NB4 (cell line): ENCODE data around the gene UCK2.

Experiments
- MYC ChIP-seq: IDR thresholded peaks from 2 replicates; pipeline ENCODE4 v1.6.1; 2011; ENCODE audit warnings: low read depth, low read length
- POLR2A ChIP-seq: IDR thresholded peaks from 2 replicates; pipeline ENCODE4 v1.6.1; 2011; ENCODE audit warnings: mild to moderate bottlenecking; ENCODE audit not compliant: insufficient read length; ENCODE audit errors: extremely low read depth
- TF ChIP-seq, protein P1 (sequence below): IDR thresholded peaks from one replicate; pipeline ENCODE4 v1.5.1; 2012; ENCODE audit warnings: low read depth, low read length
- TF ChIP-seq, protein P2 (sequence below): IDR thresholded peaks from 2 replicates; pipeline ENCODE4 v1.6.1; 2011; ENCODE audit warnings: low read depth, low read length

- TF ChIP-seq, protein P1, sequence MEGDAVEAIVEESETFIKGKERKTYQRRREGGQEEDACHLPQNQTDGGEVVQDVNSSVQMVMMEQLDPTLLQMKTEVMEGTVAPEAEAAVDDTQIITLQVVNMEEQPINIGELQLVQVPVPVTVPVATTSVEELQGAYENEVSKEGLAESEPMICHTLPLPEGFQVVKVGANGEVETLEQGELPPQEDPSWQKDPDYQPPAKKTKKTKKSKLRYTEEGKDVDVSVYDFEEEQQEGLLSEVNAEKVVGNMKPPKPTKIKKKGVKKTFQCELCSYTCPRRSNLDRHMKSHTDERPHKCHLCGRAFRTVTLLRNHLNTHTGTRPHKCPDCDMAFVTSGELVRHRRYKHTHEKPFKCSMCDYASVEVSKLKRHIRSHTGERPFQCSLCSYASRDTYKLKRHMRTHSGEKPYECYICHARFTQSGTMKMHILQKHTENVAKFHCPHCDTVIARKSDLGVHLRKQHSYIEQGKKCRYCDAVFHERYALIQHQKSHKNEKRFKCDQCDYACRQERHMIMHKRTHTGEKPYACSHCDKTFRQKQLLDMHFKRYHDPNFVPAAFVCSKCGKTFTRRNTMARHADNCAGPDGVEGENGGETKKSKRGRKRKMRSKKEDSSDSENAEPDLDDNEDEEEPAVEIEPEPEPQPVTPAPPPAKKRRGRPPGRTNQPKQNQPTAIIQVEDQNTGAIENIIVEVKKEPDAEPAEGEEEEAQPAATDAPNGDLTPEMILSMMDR, result no peak
- no peak for TF ChIP-seq POLR2A
- TF ChIP-seq, protein P2, sequence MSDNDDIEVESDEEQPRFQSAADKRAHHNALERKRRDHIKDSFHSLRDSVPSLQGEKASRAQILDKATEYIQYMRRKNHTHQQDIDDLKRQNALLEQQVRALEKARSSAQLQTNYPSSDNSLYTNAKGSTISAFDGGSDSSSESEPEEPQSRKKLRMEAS, result no peak
- TF ChIP-seq MYC, result no peak
These were observed 67.2 kb downstream of the UCK2 start for GRCh38 chr1:165894591-165894990.
